ENCODE data around the gene FBXO42.
A peak's percentile ranks its signal among the peaks of the same experiment; 100 is the strongest.
"Not testable (repeated sequence)": the region's sequence is repeated elsewhere in the genome, so short reads cannot be mapped to it uniquely, and the experiment has no call there.

The FBXO42 gene

GRCh38 chr1:16258591-16259135 lies 93.6 kb downstream of the FBXO42 start:
- no peak for FAIRE-seq

- FAIRE-seq, result no peak
Measured at GRCh38 chr1:16257968-16258367, 94.3 kb downstream of the FBXO42 start.

DNA sequence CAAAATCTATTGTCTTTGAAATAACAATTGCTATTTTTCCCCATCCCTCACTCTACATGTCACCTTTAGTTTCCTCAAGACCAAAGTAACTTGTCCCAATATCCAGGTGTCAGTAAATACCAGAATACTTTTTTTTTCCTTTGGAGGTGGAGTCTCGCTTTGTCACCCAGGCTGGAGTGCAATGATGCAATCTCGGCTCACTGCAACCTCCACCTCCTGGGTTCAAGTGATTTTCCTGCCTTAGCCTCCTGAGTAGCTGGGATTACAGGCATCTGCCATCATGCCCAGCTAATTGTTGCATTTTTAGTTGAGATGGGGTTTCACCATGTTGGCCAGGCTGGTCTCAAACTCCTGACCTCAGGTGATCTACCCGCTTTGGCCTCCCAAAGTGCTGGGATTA lies 94.7 kb downstream of the FBXO42 start:
- FAIRE-seq, result not testable (repeated sequence)

- no peak for FAIRE-seq
Measured at GRCh38 chr1:16256478-16256877, 95.8 kb downstream of the FBXO42 start.

DNA sequence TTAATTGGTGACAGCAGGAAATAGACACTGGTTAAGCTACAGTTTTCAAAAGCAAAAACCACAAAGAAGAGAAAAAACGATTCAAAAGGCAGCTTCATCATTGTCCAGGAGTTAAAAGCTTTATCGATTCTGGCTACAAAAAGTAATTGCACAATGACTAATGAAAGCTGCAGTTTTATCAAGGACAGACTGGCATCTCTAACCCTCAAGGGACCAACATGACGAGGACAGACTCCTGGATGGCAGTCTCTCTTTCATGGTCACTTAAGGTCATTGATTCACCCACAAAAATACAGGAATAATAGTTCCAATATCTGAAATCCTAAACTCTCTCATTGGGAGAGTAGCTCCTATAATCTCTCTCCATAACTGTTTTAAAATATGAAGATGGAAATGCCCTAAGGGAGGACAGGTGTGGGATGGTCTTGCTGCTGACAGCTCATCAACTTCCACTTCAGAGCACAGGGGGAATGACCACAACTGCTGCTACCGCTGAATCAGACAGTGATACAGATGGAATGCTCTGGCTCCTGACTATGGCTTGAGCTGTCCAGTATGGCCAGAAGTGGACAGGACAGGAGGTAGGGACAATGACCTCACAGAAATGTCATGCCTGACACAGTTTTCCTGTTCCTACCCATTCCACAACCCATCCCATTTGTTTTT lies 97.9 kb downstream of the FBXO42 start:
- FAIRE-seq, result no peak

DNA sequence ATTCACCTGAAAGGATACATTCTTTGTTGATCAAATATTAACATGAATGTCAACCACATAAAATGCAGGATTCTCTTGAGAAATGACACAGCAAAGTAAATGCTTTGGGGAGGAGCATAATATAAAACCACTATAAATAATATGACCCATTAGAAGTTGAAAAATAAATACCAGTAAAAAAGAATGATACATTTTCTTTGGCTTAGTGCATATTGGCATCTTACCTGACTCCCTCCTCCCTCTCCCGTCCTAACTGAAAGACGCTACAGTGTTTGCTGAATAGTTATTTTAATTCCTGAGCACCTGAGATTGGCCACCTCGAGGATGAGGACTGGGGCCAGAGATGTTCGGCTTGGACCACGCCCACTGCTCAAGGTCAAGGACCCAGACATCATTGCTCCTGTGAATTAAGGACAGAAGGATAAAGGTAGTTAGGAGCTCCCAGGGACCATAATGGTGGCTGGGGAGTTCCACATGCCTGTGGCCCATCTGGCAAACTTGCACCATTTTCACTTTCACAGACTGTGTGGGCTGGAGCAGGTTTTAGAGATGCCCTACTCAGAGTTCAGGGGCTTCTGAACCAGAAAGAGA lies 98.9 kb downstream of the FBXO42 start:
- FAIRE-seq, result no peak

DNA sequence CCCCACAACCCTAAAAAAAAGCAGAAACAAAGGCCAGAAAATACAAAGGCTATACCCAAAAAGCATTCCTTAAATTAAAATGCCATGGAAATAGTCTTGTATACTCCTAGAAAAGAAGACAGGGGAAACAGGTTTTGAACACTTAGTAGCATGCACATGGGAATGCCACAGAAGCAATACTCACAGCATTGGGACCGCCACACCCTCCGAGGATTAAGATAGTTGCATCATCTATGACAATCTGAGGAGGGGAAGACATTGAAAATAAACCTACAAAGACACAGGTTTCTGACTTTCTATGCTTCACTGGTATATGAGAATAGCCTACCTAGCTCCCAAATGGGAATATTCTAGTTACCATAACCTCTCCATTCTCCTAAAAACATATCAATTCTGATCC lies 99.4 kb downstream of the FBXO42 start:
- FAIRE-seq, result no peak

- no peak for FAIRE-seq
Measured at GRCh38 chr1:16251381-16251780, 100.9 kb downstream of the FBXO42 start.

DNA sequence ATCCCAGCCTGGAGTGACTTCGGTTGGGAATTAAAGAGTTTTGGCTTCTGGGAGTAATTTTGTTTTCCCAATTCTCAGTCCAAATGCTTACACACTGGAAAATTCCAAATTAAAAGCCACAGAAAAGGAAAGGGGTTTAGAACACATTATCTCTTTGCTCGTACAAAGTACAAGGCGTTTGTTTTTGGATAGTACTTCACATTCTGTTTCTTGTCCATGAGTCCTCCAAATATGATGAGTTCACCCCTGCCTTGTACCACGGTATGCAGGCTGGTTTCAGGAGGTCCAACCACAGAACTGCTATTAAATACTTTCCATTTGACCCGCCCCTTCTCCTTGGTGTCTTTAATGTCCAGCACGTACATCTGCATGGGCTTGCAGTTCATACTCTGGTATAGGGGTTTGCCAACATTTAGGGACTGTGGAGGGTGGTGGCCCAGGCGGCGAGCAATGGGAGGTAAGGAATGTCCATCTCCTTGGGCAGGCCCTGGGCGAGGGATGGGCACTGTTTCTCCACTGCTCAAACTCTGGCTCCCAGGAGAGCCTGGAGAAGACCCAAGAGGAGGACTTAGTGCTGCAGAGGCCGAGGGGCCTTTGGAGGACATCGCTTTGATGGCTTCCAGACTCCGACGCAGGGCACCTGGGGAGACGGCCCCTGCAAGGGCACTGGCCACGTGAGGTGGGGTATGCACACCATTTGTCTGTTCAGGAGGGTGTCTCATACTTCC lies 101.6 kb downstream of the FBXO42 start:
- FAIRE-seq, result no peak

- no peak for FAIRE-seq
Measured at GRCh38 chr1:16249596-16250241, 102.6 kb downstream of the FBXO42 start.

- FAIRE-seq, result peak; percentile 70
Measured at GRCh38 chr1:16248603-16249516, 103.4 kb downstream of the FBXO42 start.

- FAIRE-seq, result no peak
Measured at GRCh38 chr1:16248007-16248436, 104.3 kb downstream of the FBXO42 start.

DNA sequence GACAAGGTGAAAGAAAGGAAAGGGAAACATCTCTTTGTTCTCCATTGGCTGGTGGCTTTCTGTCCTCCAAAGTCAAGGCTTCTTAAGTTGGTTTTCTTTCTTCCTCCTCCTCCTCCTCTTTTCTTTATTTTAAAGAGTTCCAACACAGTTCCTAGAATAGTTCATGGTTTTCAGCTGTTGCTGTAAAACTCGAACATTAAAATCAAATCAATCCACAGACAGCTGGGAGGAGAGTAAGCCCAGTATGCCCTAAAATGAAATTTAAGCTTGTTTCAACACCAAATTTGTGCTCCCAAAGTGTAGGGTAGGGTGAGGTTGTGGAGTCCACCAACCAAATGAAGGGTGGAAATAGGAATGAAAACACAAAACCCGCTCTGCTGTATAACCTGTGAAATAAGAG lies 104.8 kb downstream of the FBXO42 start:
- FAIRE-seq, result no peak

DNA sequence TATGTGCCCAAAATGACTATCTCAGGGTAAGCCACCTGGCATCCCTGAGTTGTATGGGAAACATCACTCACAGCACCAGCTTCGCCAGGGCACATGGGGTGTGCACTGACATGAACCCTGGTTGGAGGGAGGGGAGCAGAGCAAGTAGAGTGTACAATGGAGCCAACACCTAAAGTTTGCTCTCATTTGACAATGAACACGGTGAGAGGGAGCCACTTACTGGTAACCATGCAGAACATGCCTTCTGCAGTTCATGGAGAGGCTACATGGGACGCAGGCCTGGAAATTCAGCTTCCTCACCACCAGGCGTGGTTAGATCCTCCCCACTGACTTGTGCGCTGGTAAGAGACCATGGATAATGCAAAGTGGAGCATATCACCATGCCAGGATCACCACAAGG lies 105.3 kb downstream of the FBXO42 start:
- no peak for FAIRE-seq

DNA sequence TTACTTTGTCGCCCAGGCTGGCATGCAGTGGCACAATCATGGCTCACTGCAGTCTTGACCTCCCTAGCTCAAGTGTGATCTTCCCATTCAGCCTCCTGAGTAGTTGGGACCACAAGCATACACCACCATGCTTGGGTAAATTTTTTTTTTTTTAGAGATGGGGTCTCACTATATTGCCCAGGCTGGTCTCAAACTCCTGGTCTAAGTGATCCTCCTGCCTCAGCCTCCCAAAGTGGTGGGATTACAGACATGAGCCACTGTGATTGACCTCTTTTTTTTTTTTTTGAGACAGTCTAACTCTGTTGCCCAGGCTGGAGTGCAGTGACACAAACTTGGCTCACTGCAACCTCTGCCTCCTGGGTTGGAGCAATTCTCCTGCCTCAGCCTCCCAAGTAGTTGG lies 106.0 kb downstream of the FBXO42 start:
- not testable (repeated sequence) for FAIRE-seq

DNA sequence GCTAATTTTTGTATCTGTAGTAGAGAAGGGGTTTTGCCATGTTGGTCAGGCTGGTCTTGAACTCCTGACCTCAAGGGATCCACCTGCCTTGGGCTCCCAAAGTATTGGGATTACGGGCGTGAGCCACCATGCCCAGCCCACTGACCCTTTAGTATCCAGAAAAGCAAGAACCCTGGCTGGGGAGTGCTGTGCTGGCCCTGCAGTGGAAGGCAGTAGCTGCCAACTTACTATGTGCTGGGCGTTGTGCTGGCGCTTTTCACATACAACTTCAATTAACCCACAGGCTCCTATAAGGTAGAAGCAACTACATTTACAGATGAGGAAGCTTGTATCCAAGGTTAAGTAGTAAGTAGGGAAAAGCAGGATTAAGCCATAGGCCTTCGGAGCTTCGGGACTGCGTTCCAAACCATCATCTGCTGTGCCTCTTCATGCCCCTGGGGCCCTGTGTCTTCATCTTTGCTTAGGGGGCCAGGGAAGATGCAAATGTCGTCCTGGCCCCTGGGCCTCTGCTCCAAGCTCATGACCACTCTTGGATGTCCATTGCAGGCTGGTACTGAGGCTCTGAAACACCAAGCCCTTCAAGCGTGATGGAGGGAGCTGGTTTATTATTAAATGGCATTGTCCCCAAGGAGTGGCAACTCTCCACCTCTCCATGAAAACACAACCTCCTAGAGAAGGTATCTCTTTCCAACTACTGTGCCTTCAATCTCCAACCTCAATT lies 106.6 kb downstream of the FBXO42 start:
- FAIRE-seq, result no peak

DNA sequence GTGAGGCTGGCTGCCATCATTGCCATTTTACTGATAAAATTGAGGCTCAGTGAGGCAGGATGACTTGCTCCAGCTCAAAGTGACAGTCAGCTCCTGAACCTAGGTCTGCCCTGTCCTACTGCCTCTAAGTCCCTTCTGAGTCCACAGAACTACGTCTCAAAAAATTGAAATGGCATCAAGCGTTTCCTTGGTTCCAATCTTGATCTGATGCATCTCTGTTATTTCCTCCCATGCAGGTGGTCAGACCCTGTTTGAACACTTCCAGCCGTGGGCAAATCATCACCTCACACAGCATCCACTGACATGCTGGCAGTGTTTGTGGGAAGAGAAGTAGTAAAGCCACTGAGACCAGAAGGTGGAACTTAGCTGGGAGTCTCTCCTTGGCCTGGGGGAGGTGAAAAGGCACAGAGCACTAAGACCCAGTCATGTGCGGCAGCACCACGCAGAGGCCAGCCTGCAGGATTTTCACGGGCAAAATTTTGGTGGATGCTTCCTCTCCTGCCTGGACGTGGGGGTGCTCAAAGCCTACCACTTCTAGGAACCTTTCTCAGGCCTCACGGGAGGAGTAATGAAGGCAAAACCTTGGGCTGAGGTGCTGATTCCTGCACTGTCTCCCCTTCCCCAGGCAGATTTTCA lies 107.5 kb downstream of the FBXO42 start:
- FAIRE-seq, result no peak

- peak; percentile 56 for FAIRE-seq
Measured at GRCh38 chr1:16243936-16244649, 108.2 kb downstream of the FBXO42 start.

- FAIRE-seq, result no peak
Measured at GRCh38 chr1:16243215-16243610, 109.1 kb downstream of the FBXO42 start.

GRCh38 chr1:16242556-16243214 lies 109.6 kb downstream of the FBXO42 start:
- no peak for FAIRE-seq
